GM19023 (cell line): ENCODE results near the gene HSPA4.
A peak's percentile ranks its signal among the peaks of the same experiment; 100 is the strongest.
"Not testable (repeated sequence)": the region's sequence is repeated elsewhere in the genome, so short reads cannot be mapped to it uniquely, and the experiment has no call there.

ENCODE experiments used
- ATAC-seq: cut with Tn5 transposase; IDR thresholded peaks from one replicate; pipeline ENCODE4 v1.9.1; 2021; ENCODE audit warnings: mild to moderate bottlenecking, moderate library complexity; ENCODE audit not compliant: unreplicated experiment

Gene HSPA4

DNA sequence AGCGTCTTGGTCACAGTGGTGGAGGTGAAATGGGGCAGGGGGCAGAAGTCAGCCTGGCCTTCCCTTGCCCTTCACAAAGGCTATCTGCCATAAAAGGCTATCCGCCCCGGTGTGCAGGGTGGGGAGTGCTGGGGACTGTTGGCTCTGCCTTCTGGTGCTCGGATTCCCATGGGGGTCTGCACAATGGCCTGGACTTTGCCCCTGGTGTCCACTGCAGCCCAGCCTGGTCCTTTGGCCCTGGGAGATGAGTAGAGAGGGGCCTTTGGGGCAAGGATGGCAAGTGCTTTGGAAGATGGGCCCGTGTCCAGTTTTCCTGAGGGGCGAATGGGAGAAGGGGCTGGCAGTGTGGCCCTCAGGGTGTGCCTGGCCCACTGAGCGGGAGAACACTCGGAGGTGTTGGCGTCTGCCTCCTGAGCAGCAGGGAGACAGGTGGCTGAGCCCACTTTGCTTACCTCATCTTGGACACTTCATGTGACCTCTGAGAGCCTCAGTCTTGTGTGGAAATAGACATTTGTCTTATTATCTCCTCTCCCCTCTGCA is 69.9 kb downstream of the HSPA4 start:
- ATAC-seq, result no peak

DNA sequence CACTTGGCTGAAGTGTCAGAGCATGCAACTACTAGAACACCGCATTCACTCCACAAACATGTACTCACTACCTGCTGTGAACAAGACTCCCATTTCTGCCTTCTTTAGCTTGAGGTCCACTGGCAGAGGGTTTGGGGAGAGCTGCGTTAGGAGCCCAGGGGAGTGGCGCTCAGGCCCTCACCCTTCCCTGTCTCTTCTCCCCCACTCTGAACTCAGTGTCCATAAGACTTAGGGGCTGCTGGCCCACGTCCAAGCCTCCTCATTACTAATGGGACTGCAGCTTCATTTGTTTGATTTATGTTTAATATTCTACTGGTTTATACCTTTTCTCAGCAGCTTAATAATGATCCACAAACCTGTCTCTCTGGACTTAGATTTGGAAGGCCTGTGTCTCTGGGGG is 70.9 kb downstream of the HSPA4 start:
- no peak for ATAC-seq

DNA sequence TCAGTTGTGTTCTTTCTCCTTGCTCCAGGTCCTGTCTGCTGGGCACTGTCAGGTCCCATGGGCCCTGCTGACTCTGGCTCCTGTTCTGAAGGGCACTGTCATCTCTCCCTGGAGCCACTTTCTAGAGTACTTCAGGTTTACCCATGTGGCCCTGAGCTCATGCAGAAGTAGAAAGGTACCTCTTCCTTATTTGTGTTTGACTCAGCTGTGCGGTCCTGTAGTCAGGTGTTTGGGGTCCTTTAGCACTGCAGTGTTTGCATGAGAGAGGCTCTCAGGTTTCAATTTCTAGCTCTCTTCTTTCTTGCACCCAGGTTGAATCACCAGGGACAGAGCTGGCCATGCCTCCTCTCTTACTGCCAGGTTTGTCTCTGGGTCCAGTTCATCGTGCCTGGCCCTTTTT is 71.5 kb downstream of the HSPA4 start:
- ATAC-seq, result peak; percentile 67

DNA sequence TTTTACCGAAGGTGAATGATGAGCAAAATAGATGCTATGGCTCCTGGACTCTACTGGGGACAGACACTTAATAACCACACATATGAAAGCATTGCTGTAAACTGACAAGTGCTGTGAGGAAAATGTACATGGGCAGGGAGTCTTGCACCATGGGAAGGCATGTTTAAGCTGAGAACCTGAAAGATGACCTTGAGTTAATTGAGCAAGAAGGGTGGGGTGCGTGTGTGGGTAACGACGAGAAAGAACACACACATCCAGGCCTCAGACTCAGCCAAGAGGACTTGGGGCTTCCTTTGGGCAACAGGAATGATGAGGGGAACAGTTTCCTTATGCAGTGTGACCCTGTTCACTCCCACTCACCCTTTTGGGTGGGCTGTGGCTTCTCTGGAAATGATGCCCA is 73.1 kb downstream of the HSPA4 start:
- no peak for ATAC-seq

DNA sequence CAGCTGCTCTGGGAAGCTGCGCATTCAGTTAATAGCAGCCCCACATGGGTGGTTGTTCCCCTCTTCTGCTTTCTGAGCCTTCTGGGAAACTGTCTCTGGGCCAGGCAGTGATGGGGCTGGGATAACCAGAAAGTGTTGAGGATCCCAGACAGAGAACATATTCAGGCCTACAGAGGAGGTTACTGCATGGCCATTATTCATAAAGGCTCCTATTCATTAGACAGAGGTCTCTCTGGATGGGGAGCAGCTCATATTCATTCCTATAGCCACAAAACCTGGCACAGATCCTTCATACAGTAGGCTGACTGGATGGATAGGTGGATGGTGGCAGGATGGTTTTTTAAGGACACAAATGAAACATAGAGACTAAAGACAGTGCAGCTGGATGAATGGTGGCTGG is 76.3 kb downstream of the HSPA4 start:
- ATAC-seq, result no peak

DNA sequence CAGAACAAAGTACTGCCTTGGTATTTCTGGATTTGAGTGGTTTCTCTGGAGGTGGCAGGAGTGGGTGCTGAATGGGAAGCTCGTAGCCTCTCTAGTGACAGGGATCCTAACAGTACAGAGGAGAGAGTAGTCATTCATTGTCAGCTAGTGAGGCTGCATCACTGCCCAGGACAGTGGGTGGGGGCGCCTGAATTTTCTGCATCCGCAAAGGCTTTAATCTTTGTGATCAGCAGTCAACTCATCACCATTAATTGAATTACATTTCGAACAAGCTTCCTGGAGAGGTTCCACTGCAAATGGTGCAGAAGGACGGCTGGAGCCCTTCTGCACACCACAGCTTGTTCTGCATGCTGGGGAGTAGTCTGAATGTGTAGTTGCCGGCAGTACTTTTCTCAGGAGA is 77.5 kb downstream of the HSPA4 start:
- no peak for ATAC-seq

DNA sequence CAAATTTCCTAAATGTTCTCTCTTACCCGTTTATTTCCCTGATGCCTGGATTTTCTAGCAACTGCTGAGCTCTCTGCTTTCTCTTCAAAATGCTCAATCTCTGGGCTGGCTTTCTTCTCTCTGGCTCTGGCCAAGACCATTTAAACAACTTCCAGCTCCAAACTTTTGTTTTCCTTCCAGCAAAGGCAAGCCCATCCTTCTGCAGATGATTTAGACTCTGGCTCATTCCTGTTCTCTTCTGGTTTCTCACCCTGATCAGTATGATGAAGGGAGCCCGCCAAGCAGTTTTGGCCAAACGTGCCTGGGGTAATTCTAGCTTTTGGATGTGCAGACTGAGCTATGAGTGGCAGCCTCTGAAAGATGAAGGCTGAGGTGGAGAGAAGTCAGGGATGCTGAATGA is 78.1 kb downstream of the HSPA4 start:
- ATAC-seq, result no peak

DNA sequence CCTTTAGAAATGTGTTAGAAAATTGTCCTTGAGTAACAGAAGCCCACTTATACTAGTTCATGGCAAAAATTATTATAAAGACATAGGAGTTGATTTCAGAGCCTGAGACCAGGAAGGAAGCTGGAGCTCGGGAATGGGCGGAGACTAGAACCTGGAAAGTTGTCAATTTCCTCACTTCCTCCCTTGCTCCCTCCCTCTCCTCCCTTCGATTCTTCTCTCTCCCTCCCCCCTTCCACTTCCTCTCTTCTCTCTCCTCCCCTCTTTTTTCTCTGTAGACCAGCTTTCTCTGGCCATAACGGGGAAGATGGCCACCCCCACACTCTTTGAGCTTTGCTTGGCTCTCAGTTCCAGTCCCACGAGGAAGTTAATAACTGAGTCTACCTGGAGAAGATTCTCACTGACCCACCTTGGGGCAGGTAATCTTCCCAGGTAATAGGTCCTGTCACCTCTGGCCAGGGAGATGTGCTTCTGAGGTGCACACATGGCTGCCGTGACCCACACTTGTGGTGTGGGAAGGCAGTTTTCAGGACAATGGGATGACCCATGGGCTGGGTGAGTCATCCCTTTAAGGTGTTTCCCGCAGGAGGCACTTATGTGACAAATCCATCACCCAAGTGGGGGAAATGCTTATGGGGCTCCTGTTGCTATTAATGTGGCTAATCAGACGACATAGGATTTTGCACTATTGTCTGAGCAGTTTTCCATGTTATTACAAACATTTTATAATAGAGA is 78.7 kb downstream of the HSPA4 start:
- ATAC-seq, result no peak

DNA sequence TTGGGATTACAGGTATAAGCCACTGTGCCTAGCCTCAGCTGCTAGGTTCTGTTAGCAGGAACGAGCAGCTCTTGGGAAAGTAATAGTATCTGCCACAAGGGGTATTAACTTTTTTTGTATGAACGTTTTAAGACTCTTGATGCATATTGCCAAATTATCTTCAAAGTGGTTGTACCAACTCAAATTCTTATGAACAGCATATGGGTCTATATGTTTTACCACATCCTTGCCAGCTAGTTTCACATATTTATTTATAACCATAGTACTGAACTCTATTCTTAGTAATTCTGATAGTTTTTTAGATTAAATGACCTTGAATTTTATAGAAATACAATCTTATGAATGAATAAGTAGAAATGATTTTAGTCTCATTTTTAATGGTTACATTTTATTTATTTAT is 80.9 kb downstream of the HSPA4 start:
- no peak for ATAC-seq

DNA sequence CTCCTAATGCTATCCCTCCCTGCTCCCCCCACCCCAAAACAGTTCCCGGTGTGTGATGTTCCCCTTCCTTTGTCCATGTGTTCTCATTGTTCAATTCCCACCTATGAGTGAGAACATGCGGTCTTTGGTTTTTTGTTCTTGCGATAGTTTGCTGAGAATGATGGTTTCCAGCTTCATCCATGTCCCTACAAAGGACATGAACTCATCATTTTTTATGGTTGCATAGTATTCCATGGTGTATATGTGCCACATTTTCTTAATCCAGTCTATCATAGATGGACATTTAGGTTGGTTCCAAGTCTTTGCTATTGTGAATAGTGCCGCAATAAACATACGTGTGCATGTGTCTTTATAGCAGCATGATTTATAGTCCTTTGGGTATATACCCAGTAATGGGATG is 81.4 kb downstream of the HSPA4 start:
- ATAC-seq, result not testable (repeated sequence)

DNA sequence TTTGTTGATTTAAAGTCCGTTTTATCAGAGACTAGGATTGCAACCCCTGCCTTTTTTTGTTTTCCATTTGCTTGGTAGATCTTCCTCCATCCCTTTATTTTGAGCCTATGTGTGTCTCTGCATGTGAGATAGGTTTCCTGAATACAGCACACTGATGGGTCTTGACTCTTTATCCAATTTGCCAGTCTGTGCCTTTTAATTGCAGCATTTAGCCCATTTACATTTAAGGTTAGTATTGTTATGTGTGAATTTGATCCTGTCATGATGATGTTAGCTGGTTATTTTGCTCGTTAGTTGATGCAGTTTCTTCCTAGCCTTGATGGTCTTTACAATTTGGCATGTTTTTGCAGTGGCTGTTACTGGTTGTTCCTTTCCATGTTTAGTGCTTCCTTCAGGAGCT is 85.1 kb downstream of the HSPA4 start:
- ATAC-seq, result not testable (repeated sequence)

DNA sequence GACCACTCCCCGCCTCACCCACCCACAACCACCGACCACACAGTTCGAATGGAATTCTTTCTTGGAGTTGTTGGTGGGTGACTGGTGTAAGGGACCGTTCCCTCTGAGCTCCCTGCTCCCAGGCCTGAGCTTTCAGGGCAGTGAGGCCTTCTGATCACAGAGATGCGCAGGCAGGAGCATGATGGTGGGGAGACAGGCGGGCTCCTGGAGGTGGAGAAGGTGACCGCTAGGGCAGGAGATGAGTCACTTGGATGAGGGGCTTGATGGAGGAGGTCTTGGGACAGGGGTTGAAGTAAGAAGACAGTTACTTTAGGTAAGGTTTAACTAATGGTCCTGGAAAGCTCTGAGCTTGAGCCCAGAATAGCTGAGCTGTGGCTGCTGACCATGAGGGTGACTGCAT is 88.5 kb downstream of the HSPA4 start:
- ATAC-seq, result no peak

DNA sequence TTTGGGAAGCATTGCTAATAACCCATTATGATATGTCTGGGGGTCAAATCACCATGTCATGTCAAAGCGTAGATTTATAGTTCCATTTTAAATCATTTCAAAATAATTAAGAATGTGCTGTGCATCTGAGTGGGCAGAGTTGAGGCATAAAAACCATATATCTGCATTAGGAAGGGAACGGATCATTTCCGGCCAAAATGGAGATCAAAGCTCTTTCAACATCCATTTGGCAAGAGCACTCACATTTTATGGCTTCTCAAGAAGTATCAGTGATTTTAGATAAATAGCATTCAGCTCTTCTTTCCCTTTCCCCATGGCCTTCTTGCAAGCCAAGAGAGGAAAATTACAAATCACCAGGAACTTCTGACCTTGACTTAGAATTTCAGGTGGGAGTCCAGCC is 89.9 kb downstream of the HSPA4 start:
- no peak for ATAC-seq

DNA sequence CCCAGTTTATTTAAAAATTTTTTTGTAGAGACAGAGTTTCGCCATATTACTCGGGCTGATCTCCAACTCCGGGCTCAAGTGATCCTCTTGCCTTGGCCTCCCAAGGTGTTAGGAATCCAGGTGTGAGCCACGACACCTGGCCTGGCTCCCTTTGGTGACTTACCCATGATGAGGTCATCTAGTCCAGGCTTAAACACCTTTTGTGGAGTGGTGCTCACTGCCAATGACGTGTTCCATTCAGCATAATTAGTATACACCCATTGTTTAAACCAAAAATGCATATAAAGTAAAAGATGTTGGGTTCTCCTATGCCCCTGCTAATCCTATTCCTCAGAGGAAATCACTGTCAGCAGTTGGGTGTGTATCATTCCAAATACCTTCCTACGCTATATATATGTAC is 91.0 kb downstream of the HSPA4 start:
- no peak for ATAC-seq

DNA sequence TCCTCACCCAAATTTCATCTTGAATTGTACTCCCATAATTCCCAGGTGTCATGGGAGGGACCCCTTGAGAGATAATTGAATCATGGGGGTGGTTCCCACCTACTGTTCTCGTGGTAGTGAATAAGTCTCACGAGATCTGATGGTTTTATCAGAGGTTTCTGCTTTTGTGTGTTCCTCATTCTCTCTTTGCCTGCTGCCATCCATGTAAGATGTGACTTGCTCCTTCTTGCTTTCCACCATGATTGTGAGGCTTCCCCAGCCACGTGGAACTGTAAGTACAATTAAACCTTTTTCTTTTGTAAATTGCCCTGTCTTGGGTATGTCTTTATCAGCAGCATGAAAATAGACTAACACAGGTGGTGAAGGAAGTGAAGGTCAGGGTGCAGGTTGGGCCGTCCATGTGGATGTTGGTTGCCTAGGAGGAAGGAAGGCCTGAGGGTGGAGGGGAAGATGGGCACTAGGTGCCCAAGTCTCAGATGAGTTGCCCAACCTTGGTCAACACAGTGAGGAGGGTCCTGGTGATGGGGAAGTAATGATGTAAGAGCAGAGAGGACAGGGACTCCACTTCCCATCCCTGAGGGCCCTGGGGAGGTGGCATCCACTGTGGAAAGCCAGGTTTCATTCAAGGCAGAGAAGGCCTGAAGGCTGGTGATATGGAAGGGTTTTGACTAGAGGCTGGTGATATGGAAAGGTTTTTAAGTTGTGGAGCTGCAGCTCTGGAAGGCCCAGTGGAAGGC is 92.6 kb downstream of the HSPA4 start:
- ATAC-seq, result no peak

DNA sequence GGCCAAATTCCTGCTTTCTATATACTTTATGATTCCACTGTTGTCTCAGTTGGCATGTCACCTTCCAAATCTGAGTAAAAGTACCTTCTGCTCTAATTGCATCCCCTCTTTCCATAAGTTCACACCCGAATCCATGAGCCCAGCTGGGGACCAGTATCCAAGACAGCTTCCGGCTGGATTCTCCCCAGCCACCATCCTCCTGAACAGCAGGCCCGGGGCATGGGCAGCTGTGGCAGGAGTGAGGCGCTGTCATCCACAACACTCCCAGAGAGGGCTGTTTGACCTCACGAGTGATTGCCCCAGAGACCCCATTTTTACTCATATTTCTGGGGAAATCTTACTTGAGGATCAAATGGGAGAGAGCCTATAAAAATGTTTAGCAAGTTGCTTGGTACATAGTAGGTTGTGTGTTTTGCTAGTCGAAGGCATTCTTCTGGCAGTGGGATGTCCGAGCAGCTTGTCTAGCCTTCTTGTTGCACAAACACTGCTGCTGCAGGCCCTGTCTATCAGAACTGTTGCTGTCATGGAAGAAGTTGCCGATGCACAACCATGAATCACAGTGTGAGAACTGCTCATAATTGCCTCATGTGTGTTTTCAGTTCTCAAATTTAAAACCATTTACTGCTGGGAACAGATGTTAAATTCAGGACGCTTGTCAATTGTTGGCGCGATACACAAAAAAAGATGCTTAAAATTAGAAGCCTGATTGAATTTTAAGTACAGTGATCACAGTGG is 93.8 kb downstream of the HSPA4 start:
- no peak for ATAC-seq

DNA sequence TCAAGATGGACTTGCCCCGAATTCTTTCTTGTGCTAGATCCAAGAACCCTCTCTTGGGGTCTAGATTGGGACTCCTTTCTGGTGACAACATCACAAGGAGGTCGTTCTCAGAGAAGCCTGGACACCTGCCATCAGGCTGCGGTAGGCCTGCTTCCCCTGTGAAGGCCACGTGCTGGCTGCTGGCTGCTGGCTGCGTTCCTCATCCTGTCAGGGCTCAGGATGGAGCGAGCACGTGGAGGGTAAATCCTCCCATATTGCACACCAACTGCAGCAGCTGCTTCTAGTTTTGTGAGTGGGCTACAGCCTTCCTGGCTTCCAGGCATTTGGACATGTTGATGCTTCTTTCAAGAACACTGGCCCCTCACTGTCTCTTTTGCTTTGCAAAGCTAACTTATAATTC is 95.6 kb downstream of the HSPA4 start:
- no peak for ATAC-seq

DNA sequence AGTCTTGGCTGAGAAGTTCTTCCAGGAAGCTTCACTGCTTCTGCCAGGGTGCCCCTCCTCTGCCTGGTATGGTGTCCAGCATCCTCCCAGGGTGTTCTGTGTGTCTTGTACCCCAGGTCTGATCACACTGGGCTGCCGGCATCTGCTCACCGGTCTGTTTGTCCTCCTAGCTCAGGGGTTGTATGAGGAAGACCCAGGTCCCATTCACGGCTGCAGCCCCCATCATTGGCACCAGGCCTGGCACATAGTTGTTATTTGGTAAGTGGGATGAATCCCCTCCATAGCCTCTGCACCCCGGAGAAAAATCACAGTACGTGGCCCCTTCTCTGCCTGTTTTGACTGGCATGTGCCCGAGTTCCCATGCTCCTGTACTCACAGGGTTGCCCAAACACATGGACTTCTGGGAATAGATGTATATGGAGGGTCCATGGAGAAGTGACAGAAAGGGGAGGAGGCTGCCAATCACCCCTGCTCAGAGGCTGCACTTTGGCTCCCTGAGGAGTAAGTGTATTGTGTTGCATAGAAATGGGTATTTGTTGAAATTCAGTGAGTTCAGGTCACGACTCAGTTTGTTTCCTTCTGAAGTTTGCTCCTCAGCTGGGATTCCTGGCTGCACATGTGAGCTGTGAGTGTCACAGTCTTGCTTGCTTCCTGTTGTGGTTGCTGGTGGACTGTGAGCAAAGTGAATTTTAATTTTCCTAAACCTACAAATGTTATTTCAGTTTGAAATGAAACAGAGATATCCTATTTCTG is 96.2 kb downstream of the HSPA4 start:
- ATAC-seq, result no peak

DNA sequence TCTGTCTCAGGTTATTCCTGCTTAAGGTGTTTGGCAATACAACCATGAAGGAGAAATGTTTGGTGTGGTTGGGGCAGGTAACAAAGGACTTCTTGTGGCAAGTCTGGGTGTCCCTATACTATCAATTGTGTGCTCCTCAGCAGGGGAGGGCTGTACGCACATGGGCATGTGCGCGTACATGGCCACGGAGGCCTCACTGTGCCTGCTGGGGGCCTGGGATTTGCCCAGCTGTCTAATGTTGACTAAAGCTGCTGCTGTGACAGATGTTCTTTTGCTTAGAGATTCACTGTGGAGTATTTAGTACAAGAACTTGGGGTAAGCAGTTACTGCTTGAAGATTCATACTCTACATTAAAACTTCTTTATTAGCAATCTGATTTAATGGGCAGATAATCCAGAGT is 97.5 kb downstream of the HSPA4 start:
- ATAC-seq, result no peak

DNA sequence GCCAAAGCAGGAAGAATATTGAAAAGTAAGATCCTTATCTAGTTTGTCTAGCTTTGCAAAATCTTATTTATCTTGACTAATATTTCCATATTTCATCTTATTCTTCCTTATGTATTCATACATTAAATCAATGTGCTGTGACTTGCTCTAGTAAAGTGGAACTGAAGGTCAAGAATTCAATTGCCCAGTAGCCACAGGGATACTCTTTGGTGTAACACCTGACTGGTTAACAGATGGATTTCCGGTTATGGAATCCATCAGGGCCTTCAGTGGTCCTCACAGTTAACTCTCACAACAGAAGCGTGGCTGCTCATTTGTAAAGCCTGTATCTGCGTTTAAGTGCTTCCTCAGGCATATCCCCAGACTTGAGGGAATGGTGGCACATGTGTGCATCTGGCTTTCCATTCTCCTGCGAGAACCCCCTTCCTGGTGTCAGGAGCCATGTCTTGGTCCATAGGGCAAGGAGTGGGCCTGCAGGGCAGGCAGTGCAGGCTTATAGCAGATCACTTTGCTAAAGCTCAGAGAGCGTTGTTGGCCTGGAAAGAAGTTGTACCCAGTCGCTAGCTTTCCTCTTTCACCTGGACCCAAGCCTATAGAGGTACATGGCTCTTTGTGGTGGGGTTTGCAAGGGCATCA is 99.2 kb downstream of the HSPA4 start:
- ATAC-seq, result no peak
